Mesothelial cell of epicardium (in vitro differentiated cells): ENCODE results near the gene PTPRK. TPM values are rescaled to one million over a fixed set of nuclear protein-coding genes. Genes with fewer than 3 reads are reported as not detected.

Experiments
- DNase-seq, 2 experiments: peaks; one replicate each; pipeline ENCODE4 v3.0.0; 2021; ENCODE audit warnings: low spot score in 2 of 2; ENCODE audit not compliant: unreplicated experiment in 2 of 2
- H3K27ac Mint-ChIP-seq: 2 replicates; pipeline ENCODE4 v1.8.0; 2021; ENCODE audit warnings: mixed read lengths
- H3K27me3 Mint-ChIP-seq: 2 replicates; pipeline ENCODE4 v1.8.0; 2021; ENCODE audit warnings: low read depth, mixed read lengths
- H3K36me3 Mint-ChIP-seq: 2 replicates; pipeline ENCODE4 v1.8.0; 2021; ENCODE audit warnings: mixed read lengths
- H3K4me1 Mint-ChIP-seq: 2 replicates; pipeline ENCODE4 v1.8.0; 2021; ENCODE audit warnings: mixed read lengths
- H3K4me3 Mint-ChIP-seq: 2 replicates; pipeline ENCODE4 v1.8.0; 2021; ENCODE audit warnings: mild to moderate bottlenecking, moderate library complexity, mixed read lengths
- H3K9me3 Mint-ChIP-seq: 2 replicates; pipeline ENCODE4 v1.8.0; 2021; ENCODE audit warnings: mixed read lengths
- CTCF ChIP-seq: fragments of 200-600 bp; sonication (generic); IDR thresholded peaks from one replicate; pipeline ENCODE4 v1.5.0; 2021; ENCODE audit warnings: antibody characterized with exemption; ENCODE audit not compliant: unreplicated experiment
- total RNA-seq: library from RNA; stranded (reverse); gene quantifications from 3 replicates; pipeline ENCODE4 v1.2.1, GENCODE V29; 2021

Gene PTPRK
- total RNA-seq, 1 donor from 2014 or later, result 93.7 TPM

- DNase-seq, result no peak
- TF ChIP-seq CTCF, result no peak
- Mint-ChIP-seq H3K9me3 (no peaks in the 10 kb centered on the region), H3K4me1 (peaks cover 30% of the 10 kb centered on the region), H3K4me3 (no peak overlapping the region), H3K27ac (no peak overlapping the region), H3K27me3 (no peaks in the 10 kb centered on the region), H3K36me3 (peaks cover 8% of the 10 kb centered on the region)
These were observed 26.5 kb downstream of the PTPRK start for GRCh38 chr6:128493877-128494276.

- Mint-ChIP-seq H3K27ac (peak overlapping the region; percentile 88), H3K4me3 (no peak overlapping the region), H3K9me3 (no peaks in the 10 kb centered on the region), H3K36me3 (peaks cover 8% of the 10 kb centered on the region), H3K27me3 (no peaks in the 10 kb centered on the region), H3K4me1 (peaks cover 23% of the 10 kb centered on the region)
- DNase-seq, result no peak
- TF ChIP-seq CTCF, result no peak
These were observed 28.0 kb downstream of the PTPRK start for GRCh38 chr6:128492386-128492785.

GRCh38 chr6:128491610-128492206 is 28.7 kb downstream of the PTPRK start:
- Mint-ChIP-seq H3K9me3 (no peaks in the 10 kb centered on the region), H3K27ac (peak overlapping the region; percentile 88), H3K4me3 (peak overlapping the region; percentile 49), H3K36me3 (peaks cover 8% of the 10 kb centered on the region), H3K27me3 (no peaks in the 10 kb centered on the region), H3K4me1 (peaks cover 23% of the 10 kb centered on the region)
- no peak for DNase-seq
- TF ChIP-seq CTCF, result no peak

- H3K4me3 Mint-ChIP-seq, result peak overlapping the region; percentile 49
- no peak for DNase-seq
- H3K36me3 Mint-ChIP-seq, result peaks cover 8% of the 10 kb centered on the region
These were observed 29.3 kb downstream of the PTPRK start for GRCh38 chr6:128491100-128491581.

GRCh38 chr6:128487746-128488145 is 32.7 kb downstream of the PTPRK start:
- H3K9me3 Mint-ChIP-seq, result no peaks in the 10 kb centered on the region
- peaks cover 2% of the 10 kb centered on the region for H3K36me3 Mint-ChIP-seq
- no peak overlapping the region for H3K27ac Mint-ChIP-seq
- no peak overlapping the region for H3K4me3 Mint-ChIP-seq
- no peak for DNase-seq
- no peaks in the 10 kb centered on the region for H3K27me3 Mint-ChIP-seq
- H3K4me1 Mint-ChIP-seq, result peaks cover 21% of the 10 kb centered on the region
- no peak for TF ChIP-seq CTCF

More at GRCh38 chr6:128491100-128491581, 29.3 kb downstream of the PTPRK start:
- TF ChIP-seq CTCF, result no peak
- H3K4me1 Mint-ChIP-seq, result peaks cover 23% of the 10 kb centered on the region
- H3K9me3 Mint-ChIP-seq, result no peaks in the 10 kb centered on the region
- peak overlapping the region; percentile 88 for H3K27ac Mint-ChIP-seq
- no peaks in the 10 kb centered on the region for H3K27me3 Mint-ChIP-seq
